Panc1 (cell line): ENCODE results near the gene CLEC20A. TPM values are rescaled to one million over a fixed set of nuclear protein-coding genes. Genes with fewer than 3 reads are reported as not detected.

Experiments
- ATAC-seq: fragments of 200-7000 bp; cut with Tn5 transposase; 2 replicates; pipeline ENCODE4 v1.9.1; 2020; ENCODE audit warnings: mild to moderate bottlenecking, moderate library complexity
- BruUV-seq: library from RNA; stranded (reverse); fragments of 400-500 nt; replicated peaks from 2 replicates; lab custom pipeline; 2021; lab: Mats Ljungman, UMichigan
- CTCF ChIA-PET: fragments of 300-600 bp; sonication (Branson Sonifier 250); formaldehyde crosslinking; loops from one replicate; lab custom pipeline; 2022; ENCODE audit warnings: antibody characterized with exemption; lab: Charles Lee
- POLR2A ChIA-PET: fragments of 300-600 bp; sonication (Branson Sonifier 250); formaldehyde crosslinking; loops from one replicate; lab custom pipeline; 2022; ENCODE audit warnings: antibody characterized with exemption; lab: Charles Lee
- DNase-seq: peaks from one replicate; pipeline ENCODE4 v3.0.0-alpha.2; 2010; ENCODE audit warnings: low read depth, low spot score
- H3K27ac ChIP-seq: 2 replicates; pipeline ENCODE4 v1.5.1; 2011; ENCODE audit warnings: mild to moderate bottlenecking, low read length, inconsistent platforms
- H3K27me3 ChIP-seq: fragments of 200-500 bp; sonication (Bioruptor generic); 2 replicates; pipeline ENCODE4 v1.6.0; 2014; ENCODE audit warnings: low read length, inconsistent platforms; ENCODE audit not compliant: control insufficient read depth, insufficient read depth
- H3K36me3 ChIP-seq: fragments of 200-500 bp; sonication (Bioruptor generic); 2 replicates; pipeline ENCODE4 v1.5.1; 2014; ENCODE audit warnings: inconsistent platforms, mild to moderate bottlenecking, low read length, moderate library complexity; ENCODE audit not compliant: control insufficient read depth, insufficient read depth
- H3K4me1 ChIP-seq: 2 replicates; pipeline ENCODE4 v1.5.1; 2011; ENCODE audit warnings: inconsistent platforms, mild to moderate bottlenecking, low read length, moderate library complexity; ENCODE audit not compliant: control insufficient read depth, insufficient read depth
- H3K4me3 ChIP-seq, 2 experiments: 2 replicates each; pipeline ENCODE4 v1.5.1; 2011 to 2012; ENCODE audit warnings: low read depth in 2 of 2, low read length in 2 of 2, mild to moderate bottlenecking in 2 of 2, inconsistent platforms in 1 of 2, moderate library complexity in 1 of 2
- H3K9me3 ChIP-seq: fragments of 200-500 bp; sonication (Bioruptor generic); 2 replicates; pipeline ENCODE4 v1.5.1; 2014; ENCODE audit warnings: low read depth, mild to moderate bottlenecking, inconsistent platforms, low read length, moderate library complexity; ENCODE audit not compliant: control insufficient read depth, insufficient read depth
- POLR2AphosphoS5 ChIP-seq: IDR thresholded peaks from 2 replicates; pipeline ENCODE4 v1.6.1; 2012; ENCODE audit warnings: mild to moderate bottlenecking, low read depth, low read length, moderate library complexity
- SIN3A ChIP-seq: IDR thresholded peaks from 2 replicates; pipeline ENCODE4 v1.6.1; 2012; ENCODE audit warnings: low read depth, mild to moderate bottlenecking, low read length, moderate library complexity, borderline replicate concordance; ENCODE audit not compliant: insufficient read depth
- TCF7L2 ChIP-seq: IDR thresholded peaks from 2 replicates; pipeline ENCODE4 v1.6.1; 2011; ENCODE audit warnings: mild to moderate bottlenecking, low read depth, low read length, inconsistent platforms
- in situ Hi-C: cut with HindIII; loops from 2 replicates; pipeline ENCODE4 v1.10.0; 2016; ENCODE audit warnings: low sequenced_read_pairs, low pct_unique_long_range_greater_than_20kb
- intact Hi-C: fragments of 100-400 bp; cut with micrococcal nuclease; formaldehyde crosslinking; loops from one replicate; pipeline ENCODE4 v1.10.0; 2022; ENCODE audit not compliant: unreplicated experiment
- total RNA-seq: library from RNA; stranded (reverse); gene quantifications from one replicate; pipeline ENCODE4 v1.2.1, GENCODE V29; 2021; ENCODE audit not compliant: unreplicated experiment
- TF ChIP-seq, protein P1 (sequence below), 2 experiments: IDR thresholded peaks; 2 replicates each; pipeline ENCODE4 v1.6.1; 2011 to 2012; ENCODE audit warnings: low read depth in 2 of 2, control low read depth in 1 of 2, low read length in 1 of 2, mild to moderate bottlenecking in 1 of 2, moderate library complexity in 1 of 2; ENCODE audit not compliant: insufficient read depth in 1 of 2
- TF ChIP-seq, protein P2 (sequence below): fragments of 450-650 bp; IDR thresholded peaks from 2 replicates; pipeline ENCODE4 v1.5.1; 2017; ENCODE audit warnings: mild to moderate bottlenecking

CLEC20A gene
- total RNA-seq, 1 experiment from 2014 or later, result not detected

DNA sequence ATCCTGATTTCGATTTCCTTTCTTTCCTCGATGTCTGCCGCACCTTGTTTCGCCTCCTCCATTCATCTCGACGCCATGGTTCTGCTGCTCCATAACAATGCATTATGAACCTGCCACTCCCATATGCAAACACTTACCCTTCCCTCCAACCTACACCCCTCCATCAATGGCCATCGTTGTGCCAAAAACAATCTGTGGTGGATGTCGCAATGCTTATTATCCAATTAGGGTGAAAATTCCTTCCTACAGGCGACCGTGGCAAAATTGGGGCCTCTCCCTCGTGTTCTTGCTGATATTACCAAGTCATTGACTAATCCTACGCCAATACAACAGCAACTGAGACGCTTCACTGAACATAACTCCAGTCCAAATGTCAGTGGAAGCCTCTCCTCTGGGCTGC, 40.3 kb downstream of the CLEC20A start:
- Histone ChIP-seq H3K9me3 (no peaks in the 10 kb centered on the region), H3K36me3 (peaks cover 9% of the 10 kb centered on the region; the same call in 1 of the 2 replicates), H3K4me3 (no peak overlapping the region), H3K27ac (no peak overlapping the region), H3K27me3 (no peaks in the 10 kb centered on the region), H3K4me1 (no peaks in the 10 kb centered on the region)
- intact Hi-C loops, result no loop called here
- in situ Hi-C loops, result no loop called here
- ChIA-PET CTCF (no interaction called here), POLR2A (no interaction called here)
- TF ChIP-seq TCF7L2 (no peak), POLR2AphosphoS5 (no peak), SIN3A (no peak)
- TF ChIP-seq, protein P1, sequence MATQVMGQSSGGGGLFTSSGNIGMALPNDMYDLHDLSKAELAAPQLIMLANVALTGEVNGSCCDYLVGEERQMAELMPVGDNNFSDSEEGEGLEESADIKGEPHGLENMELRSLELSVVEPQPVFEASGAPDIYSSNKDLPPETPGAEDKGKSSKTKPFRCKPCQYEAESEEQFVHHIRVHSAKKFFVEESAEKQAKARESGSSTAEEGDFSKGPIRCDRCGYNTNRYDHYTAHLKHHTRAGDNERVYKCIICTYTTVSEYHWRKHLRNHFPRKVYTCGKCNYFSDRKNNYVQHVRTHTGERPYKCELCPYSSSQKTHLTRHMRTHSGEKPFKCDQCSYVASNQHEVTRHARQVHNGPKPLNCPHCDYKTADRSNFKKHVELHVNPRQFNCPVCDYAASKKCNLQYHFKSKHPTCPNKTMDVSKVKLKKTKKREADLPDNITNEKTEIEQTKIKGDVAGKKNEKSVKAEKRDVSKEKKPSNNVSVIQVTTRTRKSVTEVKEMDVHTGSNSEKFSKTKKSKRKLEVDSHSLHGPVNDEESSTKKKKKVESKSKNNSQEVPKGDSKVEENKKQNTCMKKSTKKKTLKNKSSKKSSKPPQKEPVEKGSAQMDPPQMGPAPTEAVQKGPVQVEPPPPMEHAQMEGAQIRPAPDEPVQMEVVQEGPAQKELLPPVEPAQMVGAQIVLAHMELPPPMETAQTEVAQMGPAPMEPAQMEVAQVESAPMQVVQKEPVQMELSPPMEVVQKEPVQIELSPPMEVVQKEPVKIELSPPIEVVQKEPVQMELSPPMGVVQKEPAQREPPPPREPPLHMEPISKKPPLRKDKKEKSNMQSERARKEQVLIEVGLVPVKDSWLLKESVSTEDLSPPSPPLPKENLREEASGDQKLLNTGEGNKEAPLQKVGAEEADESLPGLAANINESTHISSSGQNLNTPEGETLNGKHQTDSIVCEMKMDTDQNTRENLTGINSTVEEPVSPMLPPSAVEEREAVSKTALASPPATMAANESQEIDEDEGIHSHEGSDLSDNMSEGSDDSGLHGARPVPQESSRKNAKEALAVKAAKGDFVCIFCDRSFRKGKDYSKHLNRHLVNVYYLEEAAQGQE (IDR thresholded peaks at IDR 0.05; ENCODE audit: insufficient read depth in 1 of 2, low read depth in 2 of 2, low read length in 1 of 2), result no peak
- TF ChIP-seq, protein P2, sequence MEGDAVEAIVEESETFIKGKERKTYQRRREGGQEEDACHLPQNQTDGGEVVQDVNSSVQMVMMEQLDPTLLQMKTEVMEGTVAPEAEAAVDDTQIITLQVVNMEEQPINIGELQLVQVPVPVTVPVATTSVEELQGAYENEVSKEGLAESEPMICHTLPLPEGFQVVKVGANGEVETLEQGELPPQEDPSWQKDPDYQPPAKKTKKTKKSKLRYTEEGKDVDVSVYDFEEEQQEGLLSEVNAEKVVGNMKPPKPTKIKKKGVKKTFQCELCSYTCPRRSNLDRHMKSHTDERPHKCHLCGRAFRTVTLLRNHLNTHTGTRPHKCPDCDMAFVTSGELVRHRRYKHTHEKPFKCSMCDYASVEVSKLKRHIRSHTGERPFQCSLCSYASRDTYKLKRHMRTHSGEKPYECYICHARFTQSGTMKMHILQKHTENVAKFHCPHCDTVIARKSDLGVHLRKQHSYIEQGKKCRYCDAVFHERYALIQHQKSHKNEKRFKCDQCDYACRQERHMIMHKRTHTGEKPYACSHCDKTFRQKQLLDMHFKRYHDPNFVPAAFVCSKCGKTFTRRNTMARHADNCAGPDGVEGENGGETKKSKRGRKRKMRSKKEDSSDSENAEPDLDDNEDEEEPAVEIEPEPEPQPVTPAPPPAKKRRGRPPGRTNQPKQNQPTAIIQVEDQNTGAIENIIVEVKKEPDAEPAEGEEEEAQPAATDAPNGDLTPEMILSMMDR, result no peak
- no peak for DNase-seq
- no peak for ATAC-seq
- no TSS peak for BruUV-seq

DNA sequence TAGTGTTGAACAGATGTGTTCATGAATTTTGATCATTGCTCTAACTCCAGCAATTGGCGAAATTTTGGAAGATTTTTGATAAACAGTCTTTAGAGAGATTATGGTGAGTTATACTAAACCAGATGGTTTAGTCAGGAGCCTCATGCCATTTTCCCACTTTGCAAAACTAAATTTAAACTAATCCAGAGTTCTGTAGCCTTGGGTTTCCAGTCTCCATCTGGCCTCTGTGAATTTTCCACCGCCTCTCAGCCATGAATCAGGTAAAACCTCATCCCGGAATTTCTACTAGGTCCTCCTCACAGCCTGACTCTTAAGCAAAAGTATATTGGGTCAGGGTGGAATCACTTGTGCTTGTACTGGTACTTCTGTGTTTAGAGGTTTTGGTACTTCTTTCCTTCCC, 44.8 kb downstream of the CLEC20A start:
- Histone ChIP-seq H3K27me3 (no peaks in the 10 kb centered on the region), H3K36me3 (peaks cover 7% of the 10 kb centered on the region; the same call in 1 of the 2 replicates), H3K4me3 (no peak overlapping the region), H3K27ac (no peak overlapping the region), H3K9me3 (no peaks in the 10 kb centered on the region), H3K4me1 (no peaks in the 10 kb centered on the region)
- DNase-seq (no peak), ATAC-seq (no peak)
- POLR2A ChIA-PET, result no interaction called here
- CTCF ChIA-PET, result no interaction called here
- TF ChIP-seq, protein P2, result no peak
- TF ChIP-seq, protein P1 (IDR thresholded peaks at IDR 0.05; ENCODE audit: insufficient read depth in 1 of 2, low read depth in 2 of 2, low read length in 1 of 2), result no peak
- TF ChIP-seq TCF7L2, result no peak
- TF ChIP-seq SIN3A, result no peak
- TF ChIP-seq POLR2AphosphoS5, result no peak
- in situ Hi-C loops, result no loop called here
- intact Hi-C loops, result no loop called here
- no TSS peak for BruUV-seq
